ENCODE results near the gene PDE4B.

DNA sequence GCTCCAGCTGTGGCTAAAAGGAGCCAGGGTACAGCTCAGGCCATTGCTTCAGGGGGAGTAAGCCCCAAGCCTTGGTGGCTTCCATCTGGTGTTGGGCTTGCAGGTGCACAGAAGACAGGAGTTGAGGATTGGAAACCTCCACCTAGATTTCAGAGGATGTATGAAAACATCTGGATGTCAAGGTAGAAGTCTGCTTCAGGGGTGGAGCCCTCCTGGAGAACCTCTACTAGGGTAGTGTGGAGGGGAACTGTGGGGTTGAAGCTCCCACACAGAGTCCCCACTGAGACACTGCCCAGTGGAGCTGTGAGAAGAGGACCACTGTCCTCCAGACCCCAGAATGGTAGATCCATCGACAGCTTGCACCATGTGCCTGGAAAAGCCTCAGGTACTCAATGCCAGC lies 183.0 kb downstream of the PDE4B start:
- TF ChIP-seq CTCF (IDR thresholded peaks at IDR 0.05; ENCODE audit: low read depth, low read length) (no peak), EZH2phosphoT487 (IDR thresholded peaks at IDR 0.05; ENCODE audit: low read depth) (no peak)
